Activated CD4-positive, alpha-beta T cell treated with anti-CD3 and anti-CD28 coated beads, Interleukin-2, amount 50 U/mL, for 4 hours (primary cell): Measurements from ENCODE around the gene NKX2-4.
"Not testable (repeated sequence)": the region's sequence is repeated elsewhere in the genome, so short reads cannot be mapped to it uniquely, and the experiment has no call there.

Source experiments
- DNase-seq, 2 experiments: peaks; one replicate each; pipeline ENCODE4 v3.0.0-alpha.2; 2020

Gene NKX2-4

DNA sequence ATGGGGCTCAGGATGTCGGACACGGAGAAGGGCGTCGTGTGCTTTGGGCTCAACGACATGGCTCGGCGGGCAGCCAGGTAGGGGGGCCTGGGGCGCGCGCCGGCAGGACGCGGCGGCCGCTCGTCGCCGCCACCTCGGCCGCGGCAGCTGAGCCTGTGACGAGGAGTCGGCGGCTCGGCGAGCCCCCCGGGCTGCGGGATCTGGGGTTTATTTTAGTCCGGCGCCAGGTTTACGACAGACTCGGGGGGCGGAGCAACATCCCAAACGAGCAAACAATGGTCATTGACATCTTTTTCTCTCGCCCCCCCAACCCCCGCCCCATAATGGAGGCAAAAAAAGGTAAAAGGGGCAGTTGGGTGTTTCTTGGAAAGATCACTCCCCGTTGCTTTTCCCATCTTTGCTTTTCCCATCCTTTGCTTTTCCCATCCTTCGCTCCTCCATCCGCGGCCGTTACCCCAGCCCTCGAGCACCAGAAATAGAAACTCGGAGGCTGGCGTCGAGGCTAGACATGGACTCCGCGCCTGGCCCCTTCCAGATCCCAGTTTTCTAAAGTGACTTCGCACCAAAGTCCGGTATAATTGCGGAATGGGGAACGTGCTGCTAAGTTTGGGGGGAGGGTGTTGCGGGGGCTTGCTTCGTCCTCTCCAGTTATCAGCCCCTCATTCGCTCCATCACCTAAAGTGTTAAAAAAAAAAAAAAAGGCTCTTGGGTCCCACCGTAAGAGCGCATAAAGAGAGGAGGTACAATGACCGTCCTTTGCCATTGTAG, at the start of gene NKX2-4:
TSS of gene NKX2-4 (minus strand) at position 186 of the 768 bp plus-strand sequence. CDS start at position 59, 127 bp downstream.
- DNase-seq = no peak

DNA sequence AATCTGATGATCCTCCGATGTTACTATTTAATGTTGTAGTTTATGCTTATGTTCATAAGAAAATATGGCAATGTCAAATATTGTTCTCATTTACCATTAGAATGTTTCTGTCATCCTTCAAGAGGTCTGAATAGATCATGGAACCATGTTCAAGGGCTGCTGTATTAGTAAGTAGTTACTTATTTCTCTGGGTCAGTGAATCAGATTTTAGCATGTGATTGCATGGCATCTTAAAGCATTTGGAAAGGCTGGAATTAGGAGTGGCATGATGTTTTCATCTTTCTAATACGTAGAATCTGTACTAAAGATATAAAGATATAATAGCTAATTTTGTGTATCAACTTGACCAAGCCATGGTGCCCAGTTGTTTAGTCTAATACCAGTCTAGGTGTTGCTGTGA, 40.5 kb upstream of the NKX2-4 start:
- DNase-seq = no peak

DNA sequence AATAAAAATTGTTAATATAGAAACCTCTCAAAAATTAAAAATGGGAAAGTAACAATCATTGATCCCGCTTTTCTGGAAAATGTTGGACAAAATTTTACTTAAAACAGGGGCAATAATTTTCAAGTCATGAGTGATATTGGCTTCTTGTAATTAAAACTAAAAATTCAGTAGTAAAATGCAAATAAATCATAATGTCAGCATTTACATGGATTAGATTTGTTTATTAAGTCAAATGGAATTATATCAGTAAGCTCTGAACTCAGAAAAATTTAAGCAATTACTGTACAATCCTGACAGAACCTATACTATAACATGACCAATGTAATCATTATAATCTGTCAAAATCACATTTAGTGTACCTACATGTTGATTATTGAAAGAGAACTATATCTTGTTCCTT, 39.9 kb upstream of the NKX2-4 start:
- no peak for DNase-seq

DNA sequence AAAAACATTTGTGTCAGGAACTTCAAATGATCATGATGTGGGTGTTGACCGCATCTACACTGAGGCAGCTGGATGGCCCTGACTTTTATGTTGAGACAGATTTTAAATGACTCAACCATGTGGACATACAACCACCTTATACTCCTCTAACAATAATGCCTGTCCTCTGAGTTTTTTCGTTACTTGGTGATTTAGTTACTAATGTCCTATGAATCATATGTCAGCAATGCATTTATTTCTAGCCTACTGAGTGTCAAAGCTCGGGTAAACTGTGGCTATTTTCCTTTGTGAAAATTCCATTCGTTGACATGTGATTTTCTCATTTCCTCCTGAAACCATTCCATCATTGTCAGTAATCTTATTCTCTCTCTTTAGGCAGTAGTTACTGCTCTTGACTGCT, 38.9 kb upstream of the NKX2-4 start:
- DNase-seq = no peak

DNA sequence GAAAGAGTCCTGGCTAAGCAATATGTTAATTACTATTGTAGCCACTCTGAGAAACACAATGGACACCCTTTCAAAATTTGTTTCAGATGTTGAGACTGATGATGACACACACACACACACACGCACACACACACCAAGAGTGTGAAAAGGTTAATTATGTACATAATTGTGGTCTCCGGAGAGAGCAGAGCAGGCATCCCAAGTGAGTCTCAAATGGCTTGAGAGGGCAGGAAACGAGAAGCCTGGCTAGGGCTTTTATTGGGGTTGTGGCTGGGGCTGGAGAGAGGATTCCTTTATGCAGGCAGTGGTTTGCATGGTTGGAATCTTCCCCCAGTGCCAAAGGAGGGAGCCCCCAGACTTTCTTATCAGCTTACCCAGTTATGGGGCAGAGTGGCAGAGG, 38.2 kb upstream of the NKX2-4 start:
- no peak for DNase-seq

DNA sequence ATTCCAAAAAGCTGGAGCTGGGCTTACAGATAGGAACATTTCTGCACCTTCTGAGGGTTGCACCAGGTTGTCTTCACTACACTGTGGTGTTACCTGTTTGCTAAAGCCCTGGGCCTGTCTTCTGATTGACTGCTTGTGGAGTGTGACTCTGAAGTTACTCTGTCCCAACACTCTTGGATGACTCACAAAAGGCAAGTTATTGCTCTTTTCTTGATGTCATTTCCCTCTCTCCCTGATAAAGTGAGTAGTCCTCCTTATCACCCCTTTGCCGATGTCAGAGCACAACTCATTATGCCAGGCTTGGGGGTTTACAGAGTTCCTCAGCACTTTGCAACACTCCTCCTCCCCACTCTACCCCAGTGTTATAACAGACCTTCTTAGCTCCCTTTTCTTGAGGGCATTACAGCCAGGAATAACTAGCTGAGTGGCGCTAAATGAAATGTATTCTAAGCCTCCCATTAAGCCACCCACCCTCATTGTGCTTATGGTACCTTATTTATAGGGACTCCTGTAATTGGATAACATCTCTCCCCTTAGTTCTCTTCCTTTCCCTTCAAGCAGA, 36.1 kb upstream of the NKX2-4 start:
- no peak for DNase-seq

DNA sequence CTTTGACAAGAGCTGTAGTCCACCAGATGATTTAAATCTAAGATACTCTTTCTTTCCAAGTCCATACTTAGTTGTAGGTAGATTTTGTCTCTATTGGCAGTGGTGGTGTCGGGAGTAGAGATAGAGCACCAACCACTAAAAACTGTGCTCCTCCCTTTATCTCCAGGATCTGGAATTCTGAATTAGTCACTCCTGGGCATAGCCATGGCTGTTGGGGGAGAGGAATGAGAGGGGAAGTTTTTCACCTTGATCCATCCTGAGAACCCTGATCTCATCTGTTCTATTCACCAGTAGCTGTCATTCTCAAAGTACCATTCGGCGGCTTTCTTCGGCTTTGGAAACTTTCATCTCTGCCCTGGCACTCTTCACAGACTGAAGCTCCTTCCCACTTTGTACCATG, 35.6 kb upstream of the NKX2-4 start:
- no peak for DNase-seq

DNA sequence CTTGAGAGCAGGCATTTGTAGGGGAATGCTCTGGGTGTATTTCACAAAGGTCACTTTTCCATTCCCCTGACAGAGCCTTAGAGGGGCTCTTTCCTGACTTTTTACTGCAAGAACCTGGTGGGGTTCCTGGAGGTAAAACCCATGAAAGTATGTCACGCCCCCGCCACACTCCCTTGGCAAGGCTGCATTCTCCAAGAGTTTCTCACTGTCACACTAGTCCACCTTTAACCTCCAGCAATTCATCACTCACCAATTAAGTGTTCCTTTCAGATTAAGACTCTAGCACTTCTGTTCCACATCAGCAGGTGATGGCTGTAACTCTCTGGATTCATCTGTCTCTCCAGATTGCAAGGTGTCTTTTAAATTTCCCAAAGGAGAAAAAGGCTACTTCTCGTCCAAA, 32.7 kb upstream of the NKX2-4 start:
- DNase-seq = no peak

DNA sequence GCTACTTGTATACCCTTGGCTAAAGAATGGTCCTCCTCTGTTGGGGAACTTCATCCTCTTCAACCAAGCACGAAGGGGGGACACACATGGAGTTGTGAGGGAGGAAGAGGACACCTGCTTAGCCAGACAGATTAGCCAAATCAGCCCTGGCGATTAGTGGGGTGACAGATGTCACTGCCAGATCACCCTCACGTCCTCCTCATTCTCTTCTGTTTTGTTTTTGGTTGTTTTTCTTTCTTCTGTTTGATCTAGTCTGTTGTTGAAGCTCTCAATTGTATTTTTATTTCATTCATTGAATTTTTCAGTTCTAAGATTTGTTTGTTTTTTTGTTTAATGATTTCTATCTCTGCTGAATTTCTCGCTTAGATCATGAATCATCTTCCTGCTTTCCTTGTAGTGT, 27.5 kb upstream of the NKX2-4 start:
- no peak for DNase-seq

DNA sequence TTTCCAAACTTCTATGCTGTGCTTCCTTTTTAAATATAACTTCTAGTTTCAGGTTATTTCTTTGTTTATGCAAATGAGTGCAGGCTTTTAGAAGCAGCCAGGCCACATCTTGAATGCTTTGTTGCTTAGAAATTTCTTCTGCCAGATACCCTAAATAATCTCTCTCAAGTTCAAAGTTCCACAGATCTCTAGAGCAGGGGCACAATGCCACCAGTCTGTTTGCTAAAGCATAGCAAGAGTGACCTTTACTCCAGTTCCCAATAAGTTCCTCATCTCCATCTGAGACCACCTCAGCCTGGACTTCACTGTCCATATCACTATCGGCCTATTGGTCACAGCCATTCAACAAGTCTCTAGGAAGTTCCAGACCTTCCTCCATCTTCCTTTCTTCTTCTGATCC, 26.4 kb upstream of the NKX2-4 start:
- DNase-seq = not testable (repeated sequence)

DNA sequence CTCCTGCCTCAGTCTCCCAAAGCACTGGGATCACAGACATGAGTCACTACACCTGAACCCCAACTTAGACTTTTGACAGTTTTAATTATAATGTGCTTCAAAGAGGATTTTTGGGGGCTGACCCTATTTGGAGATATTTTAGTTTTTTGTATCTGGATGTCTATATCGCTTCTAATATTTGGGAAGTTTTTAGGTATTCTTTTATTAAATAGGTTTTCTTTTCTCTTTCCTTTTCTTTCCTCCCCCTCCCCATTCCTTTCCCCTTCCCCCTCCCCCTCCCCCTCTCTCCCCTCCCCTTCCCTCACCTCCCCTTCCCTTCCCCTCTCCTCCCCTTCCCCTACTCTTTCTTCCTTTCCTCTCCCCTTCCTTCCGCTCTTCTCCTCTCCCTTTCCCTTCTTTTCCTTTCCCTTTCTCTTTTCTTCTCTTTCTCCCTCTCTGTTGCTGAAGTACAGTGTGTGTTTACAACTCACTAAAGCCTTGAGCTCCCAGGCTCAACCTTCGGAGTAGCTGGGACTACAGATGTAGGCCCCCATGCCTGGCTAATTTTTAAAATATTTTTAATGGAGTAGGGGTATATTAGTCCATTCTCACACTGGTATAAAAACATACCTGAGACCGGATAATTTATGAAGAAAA, 24.4 kb upstream of the NKX2-4 start:
- no peak for DNase-seq

DNA sequence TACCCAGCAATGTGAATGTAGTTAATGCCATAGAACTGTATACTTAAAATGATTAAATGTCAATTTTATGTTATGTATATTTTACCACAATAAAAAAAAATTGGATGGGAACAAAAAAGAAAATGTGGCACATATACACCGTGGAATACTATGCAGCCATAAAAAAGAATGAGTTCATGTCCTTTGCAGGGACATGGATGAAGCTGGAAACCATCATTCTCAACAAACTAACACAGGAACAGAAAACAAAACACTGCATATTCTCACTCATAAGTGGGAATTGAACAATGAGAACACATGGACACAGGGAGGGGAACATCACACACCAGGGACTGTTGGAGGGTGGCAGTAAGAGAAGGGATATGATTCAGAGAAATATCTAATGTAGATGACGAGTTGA, 21.8 kb upstream of the NKX2-4 start:
- not testable (repeated sequence) for DNase-seq

DNA sequence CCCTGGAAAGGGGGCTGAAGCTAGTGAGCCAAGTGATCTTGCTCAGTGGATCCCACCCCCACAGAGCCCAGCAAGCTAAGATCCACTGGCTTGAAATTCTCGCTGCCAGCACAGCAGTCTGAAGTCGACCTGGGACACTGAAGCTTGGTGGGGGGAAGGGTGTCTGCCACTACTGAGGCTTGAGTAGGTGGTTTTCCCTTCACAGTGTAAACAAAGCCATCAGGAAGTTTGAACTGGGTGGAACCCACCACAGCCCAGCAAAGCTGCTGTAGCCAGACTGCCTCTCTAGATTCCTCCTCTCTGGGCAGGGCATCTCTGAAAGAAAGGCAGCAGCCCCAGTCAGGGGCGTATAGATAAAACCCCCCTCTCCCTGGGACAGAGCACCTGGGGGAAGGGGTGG, 16.7 kb upstream of the NKX2-4 start:
- not testable (repeated sequence) for DNase-seq

DNA sequence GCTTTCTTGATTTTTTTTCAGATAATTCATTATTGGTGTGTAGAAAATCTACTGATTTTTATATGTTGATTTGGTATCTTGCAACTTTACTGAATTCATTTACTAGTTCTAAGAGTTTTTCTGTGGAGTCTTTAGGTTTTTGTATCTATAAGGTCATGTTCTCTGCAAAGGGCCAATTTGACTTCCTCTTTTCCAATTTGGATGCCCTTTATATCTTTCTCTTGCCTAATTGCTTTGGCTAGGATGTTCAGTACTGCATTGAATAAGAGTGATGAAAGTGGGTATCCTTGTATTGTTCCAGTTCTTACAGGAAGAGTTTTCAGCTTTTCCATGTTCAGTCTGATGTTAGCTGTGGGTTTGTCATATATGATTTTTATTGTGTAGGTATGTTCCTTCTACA, 14.4 kb upstream of the NKX2-4 start:
- DNase-seq = no peak

DNA sequence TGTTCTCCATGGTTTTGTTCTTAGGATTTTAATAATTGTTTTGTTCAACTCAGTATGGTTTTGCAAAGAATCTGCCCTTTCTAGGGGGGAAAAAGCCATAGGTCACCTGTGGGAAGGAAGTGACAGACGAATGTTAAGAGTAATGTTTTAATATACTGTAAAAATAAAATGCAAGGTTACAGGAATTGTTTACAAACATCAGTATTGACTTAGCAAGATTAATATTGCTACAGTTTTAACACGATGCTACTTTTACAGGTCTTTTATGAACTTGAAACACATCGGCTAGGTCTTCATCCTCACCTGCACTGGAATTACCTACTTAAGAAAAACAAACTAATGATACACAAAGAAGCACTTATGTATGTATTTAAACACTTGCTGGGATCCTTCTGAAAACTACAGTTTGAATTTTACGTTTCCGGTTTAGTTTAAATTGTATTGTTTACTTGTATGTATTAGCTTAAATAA, 1.7 kb upstream of the NKX2-4 start:
- no peak for DNase-seq

DNA sequence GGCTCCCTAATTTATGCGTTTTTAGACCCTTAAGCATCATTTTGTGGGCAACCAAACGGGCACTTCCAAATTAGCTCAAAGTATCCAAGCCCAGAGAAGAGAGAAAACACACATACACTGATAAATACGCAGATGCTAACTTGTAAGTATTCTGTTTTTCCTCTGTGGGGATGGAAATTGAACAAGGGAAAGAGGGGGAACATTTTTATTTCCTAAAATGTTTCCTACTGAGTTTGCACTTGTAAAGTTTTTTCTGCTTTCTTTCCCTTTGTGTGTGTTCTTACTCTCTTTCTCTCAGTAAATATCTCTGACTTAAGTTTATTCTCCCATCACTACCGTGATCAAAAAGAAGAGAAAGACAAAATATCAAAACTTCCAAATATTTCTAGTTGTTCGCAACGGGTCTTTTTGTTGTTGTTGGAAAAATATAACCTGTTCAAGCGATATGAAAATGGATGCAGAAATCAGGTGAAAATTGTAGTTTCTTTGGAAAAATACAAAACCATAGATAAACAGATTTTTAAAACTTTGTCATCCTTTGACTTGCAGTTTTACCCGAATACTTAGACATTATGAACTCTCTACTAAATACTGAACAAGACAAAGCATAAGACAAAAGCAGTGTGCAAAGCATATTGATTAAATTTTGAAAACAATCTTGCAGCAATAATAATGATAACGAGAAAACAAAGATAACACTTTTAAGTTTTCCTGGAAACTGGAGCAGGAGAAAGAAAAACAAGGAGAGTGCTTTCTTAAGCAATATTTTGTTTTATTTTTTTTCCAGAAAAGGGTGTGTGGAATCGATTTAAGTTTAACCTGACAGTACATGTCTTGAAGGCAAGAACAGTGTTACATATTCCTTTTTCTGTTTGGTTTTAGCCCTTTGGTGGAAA, 1.0 kb upstream of the NKX2-4 start:
- DNase-seq = no peak

DNA sequence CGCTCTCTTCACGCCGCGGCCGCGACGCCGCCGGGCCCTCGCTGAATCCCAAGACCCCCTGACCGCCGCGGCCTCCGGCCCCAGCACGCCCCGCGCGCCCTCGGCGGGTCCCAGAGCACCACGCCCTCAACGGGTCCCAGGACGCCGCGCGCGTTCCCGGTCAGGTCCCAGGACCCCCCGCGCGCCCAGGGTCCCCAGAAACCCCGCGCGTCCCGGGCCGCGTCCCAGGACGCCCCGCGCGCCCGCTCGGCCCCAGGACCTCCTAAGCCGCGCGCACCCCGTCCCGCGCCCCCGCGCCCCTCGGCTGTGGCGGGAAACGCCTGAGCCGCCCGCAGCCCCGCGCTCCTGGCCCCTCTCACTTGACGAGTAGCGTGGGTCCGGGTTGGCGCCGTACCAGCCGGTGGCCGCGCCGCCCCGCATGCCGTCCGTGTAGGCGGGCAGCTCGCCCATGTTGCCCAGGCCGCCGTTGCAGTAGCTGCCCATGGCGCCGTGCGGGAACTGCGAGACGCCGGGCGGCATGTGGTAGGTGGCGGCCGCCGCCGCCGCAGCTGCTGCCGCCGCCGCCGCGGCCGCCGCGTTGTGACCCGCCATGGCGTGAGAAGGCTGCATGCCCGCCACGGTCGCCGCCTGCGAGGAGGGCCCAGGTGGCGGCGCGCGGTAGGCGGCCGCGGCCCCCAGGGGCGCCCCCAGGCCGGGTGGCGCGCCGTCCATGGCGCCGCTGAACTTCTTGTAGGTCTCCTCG, 556 bp downstream of the NKX2-4 start:
- no peak for DNase-seq

DNA sequence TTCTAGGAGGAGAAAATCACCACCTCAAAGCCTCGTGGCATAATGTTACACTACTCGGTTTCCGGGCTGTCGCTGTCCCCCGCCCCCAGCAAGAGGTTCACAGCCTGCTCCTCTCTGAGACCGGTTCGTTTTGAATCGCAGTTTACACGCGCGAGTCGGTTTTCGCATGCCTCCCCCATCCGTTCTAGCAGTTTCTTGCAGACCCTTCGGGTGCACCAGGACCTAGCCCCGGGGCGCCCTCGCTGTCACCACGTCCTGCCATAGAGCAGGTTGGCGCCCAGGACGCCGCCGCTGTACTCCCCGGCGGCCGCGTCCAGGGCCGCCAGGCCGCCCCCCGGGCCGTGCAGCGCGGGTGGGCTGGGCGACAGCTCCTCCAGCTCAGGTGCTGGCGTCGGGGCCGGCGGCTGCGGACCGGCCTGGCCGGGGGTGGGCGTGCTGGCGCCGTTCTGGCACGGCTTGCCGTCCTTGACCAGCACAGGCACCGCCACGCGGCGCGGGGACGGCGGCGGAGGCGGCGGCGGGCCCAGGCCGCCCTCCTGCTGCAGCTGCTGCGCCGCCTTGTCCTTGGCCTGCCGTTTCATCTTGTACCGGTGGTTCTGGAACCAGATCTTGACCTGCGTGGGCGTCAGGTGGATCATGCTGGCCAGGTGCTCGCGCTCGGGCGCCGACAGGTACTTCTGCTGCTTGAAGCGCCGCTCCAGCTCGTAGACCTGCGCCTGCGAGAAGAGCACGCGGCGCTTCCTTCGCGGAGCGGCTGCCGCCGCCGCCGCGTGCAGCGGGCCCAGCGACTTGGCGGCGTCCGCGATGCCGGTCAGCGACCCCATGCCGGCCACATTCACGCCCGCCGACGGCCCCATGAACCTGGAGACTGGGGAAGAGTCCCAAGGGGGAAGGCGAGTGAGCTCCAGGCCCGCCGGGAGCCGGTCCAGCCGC, 1.4 kb downstream of the NKX2-4 start:
- DNase-seq = peak; percentile 35 to 49

DNA sequence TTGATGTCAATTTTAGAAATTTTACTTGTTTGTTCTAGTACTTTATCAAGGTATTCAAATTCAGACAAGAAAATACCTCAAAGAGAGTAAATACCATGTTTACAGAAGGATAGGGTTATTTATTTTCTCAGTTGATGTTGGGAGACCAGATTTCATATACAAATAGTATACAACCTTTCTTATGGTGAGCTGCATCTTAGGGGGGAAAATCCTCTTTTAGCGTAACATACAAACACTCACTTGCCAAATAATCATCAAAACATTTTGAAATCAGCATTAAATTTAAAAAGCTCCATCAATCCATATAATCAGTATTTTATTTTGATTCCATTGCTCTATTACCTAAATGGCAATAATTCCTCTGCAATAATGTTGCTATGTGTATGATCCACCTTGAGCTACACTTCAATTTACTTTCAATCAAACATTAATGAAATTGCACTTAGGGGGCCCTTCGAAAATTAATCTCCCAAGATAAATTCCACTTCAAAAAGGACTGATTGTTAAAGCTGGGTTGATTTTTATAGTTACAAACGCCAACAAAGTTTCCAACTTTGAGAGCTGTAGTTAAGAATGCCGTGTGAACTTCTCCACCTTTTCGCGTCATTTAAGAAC, 2.2 kb downstream of the NKX2-4 start:
- no peak for DNase-seq

DNA sequence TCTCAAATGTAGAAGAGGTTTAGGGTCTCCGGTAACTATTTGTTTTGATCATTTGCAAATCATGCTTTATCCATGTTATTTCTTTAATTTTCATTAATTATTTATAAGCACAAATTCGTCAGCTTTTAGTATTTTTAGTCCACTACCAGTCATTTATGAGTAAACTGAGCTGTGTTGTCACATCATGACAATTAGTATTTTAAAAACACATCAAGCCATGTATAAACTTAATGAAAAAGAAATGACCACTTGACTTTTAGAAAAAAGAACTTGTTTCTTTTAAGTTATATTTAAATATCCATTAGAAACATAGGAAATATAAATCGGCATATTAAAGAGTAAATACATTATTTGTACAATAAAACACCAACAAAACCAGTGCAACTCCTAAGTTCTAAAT, 2.8 kb downstream of the NKX2-4 start:
- no peak for DNase-seq
